Stimulated activated naive B cell treated with anti-CD40 and anti-IgM and Interleukin-4, amounts not matched to agents 10 μg/mL and 1 μg/mL and 100 μg/mL, for 72 hours (primary cell): Measurements from ENCODE around the gene CNN1.
"Not testable (repeated sequence)": the region's sequence is repeated elsewhere in the genome, so short reads cannot be mapped to it uniquely, and the experiment has no call there.

Source experiments
- ATAC-seq, 2 donors: fragments of 150-1000 bp; cut with Tn5 transposase; replicated peaks; 2 replicates each; pipeline ENCODE4 v1.10.0; 2021; ENCODE audit warnings: moderate library complexity in 1 of 2
- DNase-seq: peaks from one replicate; pipeline ENCODE4 v3.0.0; 2021
- H3K27ac Mint-ChIP-seq: one replicate; pipeline ENCODE4 v1.8.0; 2022; ENCODE audit warnings: mild to moderate bottlenecking, mixed read lengths
- H3K27me3 Mint-ChIP-seq, 2 donors: one replicate each; pipeline ENCODE4 v1.8.0; 2022; ENCODE audit warnings: mixed read lengths in 2 of 2
- H3K36me3 Mint-ChIP-seq, 2 donors: one replicate each; pipeline ENCODE4 v1.8.0; 2022; ENCODE audit warnings: mixed read lengths in 2 of 2, mild to moderate bottlenecking in 1 of 2
- H3K4me1 Mint-ChIP-seq, 2 donors: one replicate each; pipeline ENCODE4 v1.8.0; 2022; ENCODE audit warnings: mixed read lengths in 2 of 2, mild to moderate bottlenecking in 1 of 2
- H3K4me3 Mint-ChIP-seq, 2 donors: one replicate each; pipeline ENCODE4 v1.8.0; 2022; ENCODE audit warnings: mild to moderate bottlenecking in 2 of 2, mixed read lengths in 2 of 2, moderate library complexity in 1 of 2
- H3K9me3 Mint-ChIP-seq, 2 donors: one replicate each; pipeline ENCODE4 v1.8.0; 2022; ENCODE audit warnings: mixed read lengths in 2 of 2, mild to moderate bottlenecking in 1 of 2

CNN1 gene

GRCh38 chr19:11594084-11594483, 55.4 kb downstream of the CNN1 start:
- ATAC-seq (no peak), DNase-seq (no peak)
- Mint-ChIP-seq H3K4me1 (peaks cover 8 to 11% of the 10 kb centered on the region in 2 donors), H3K27ac (no peak overlapping the region), H3K4me3 (no peak overlapping the region), H3K27me3 (no peaks in the 10 kb centered on the region), H3K9me3 (no peaks in the 10 kb centered on the region), H3K36me3 (peaks cover 6 to 10% of the 10 kb centered on the region in 2 donors)

- Mint-ChIP-seq H3K36me3 (peaks cover 19 to 24% of the 10 kb centered on the region in 2 donors), H3K4me1 (peaks cover 15 to 29% of the 10 kb centered on the region in 2 donors), H3K4me3 (peak overlapping the region in 1 of 2 donors; percentile 19), H3K9me3 (no peaks in the 10 kb centered on the region), H3K27me3 (no peaks in the 10 kb centered on the region), H3K27ac (peak overlapping the region; percentile 83)
- DNase-seq, result no peak
- ATAC-seq, result no peak
These were observed 57.5 kb downstream of the CNN1 start for GRCh38 chr19:11596156-11596555.

GRCh38 chr19:11597202-11598102, 58.8 kb downstream of the CNN1 start, which contains the start of gene ZNF627:
Gene ZNF627, plus strand, starts transcription at chr19:11597483. Its CDS starts 145 bp downstream, at chr19:11597628.
- DNase-seq (peak; percentile 98), ATAC-seq (peak; percentile 96 to 98)
- peaks cover 20 to 40% of the 10 kb centered on the region in 2 donors for H3K4me1 Mint-ChIP-seq
- peaks cover 27 to 32% of the 10 kb centered on the region in 2 donors for H3K36me3 Mint-ChIP-seq
- H3K4me3 Mint-ChIP-seq, result peak within 1 kb of the TSS; percentile 98 to 99
- H3K27ac Mint-ChIP-seq, result peak within 1 kb of the TSS; percentile 98
- H3K27me3 Mint-ChIP-seq, result no peaks in the 10 kb centered on the region
- H3K9me3 Mint-ChIP-seq, result no peaks in the 10 kb centered on the region

GRCh38 chr19:11598103-11598483, 59.4 kb downstream of the CNN1 start:
- DNase-seq (no peak), ATAC-seq (peak; percentile 3 to 9)
- H3K4me1 Mint-ChIP-seq, result peaks cover 24 to 46% of the 10 kb centered on the region in 2 donors
- H3K27ac Mint-ChIP-seq, result peak overlapping the region; percentile 98
- no peaks in the 10 kb centered on the region for H3K27me3 Mint-ChIP-seq
- peaks cover 34 to 38% of the 10 kb centered on the region in 2 donors for H3K36me3 Mint-ChIP-seq
- no peaks in the 10 kb centered on the region for H3K9me3 Mint-ChIP-seq
- peak overlapping the region; percentile 98 to 99 for H3K4me3 Mint-ChIP-seq

GRCh38 chr19:11598746-11599145, 60.1 kb downstream of the CNN1 start:
- DNase-seq (no peak), ATAC-seq (no peak)
- Mint-ChIP-seq H3K36me3 (peaks cover 36 to 44% of the 10 kb centered on the region in 2 donors), H3K27me3 (no peaks in the 10 kb centered on the region), H3K4me3 (peak overlapping the region; percentile 81 to 83), H3K9me3 (no peaks in the 10 kb centered on the region), H3K4me1 (peaks cover 24 to 47% of the 10 kb centered on the region in 2 donors), H3K27ac (peak overlapping the region; percentile 88)

- DNase-seq (peak; percentile 66), ATAC-seq (peak; percentile 47 to 54)
- Mint-ChIP-seq H3K4me1 (peaks cover 27 to 47% of the 10 kb centered on the region in 2 donors), H3K4me3 (peak overlapping the region; percentile 81 to 83), H3K27ac (peak overlapping the region; percentile 88), H3K36me3 (peaks cover 44 to 53% of the 10 kb centered on the region in 2 donors)
- not testable (repeated sequence) for H3K9me3 Mint-ChIP-seq, H3K27me3 Mint-ChIP-seq
These were observed 61.1 kb downstream of the CNN1 start for GRCh38 chr19:11599704-11600103.
